ENCODE results near the gene OR51T1.

Gene OR51T1

GRCh38 chr11:4863876-4864275 is 17.8 kb upstream of the OR51T1 start:
- DNase-seq (ENCODE audit: low read depth): no peak
- no peak overlapping the region for H3K4me3 ChIP-seq (ENCODE audit: low read depth, low read length)
- no peak for TF ChIP-seq CTCF (IDR thresholded peaks at IDR 0.05; ENCODE audit: control insufficient read depth, extremely low read depth, insufficient read depth)

GRCh38 chr11:4865855-4866254 is 15.8 kb upstream of the OR51T1 start:
- no peak for DNase-seq (ENCODE audit: low read depth)
- H3K4me3 ChIP-seq (ENCODE audit: low read depth, low read length): no peak overlapping the region
- TF ChIP-seq CTCF (IDR thresholded peaks at IDR 0.05; ENCODE audit: control insufficient read depth, extremely low read depth, insufficient read depth): no peak

GRCh38 chr11:4881188-4881587 is 512 bp upstream of the OR51T1 start:
- no peak for TF ChIP-seq CTCF (IDR thresholded peaks at IDR 0.05; ENCODE audit: control insufficient read depth, extremely low read depth, insufficient read depth)
- H3K4me3 ChIP-seq (ENCODE audit: low read depth, low read length): no peak overlapping the region
- DNase-seq (ENCODE audit: low read depth): no peak

GRCh38 chr11:4882543-4882942 is 843 bp downstream of the OR51T1 start:
- no peak for DNase-seq (ENCODE audit: low read depth)
- no peak overlapping the region for H3K4me3 ChIP-seq (ENCODE audit: low read depth, low read length)
- TF ChIP-seq CTCF (IDR thresholded peaks at IDR 0.05; ENCODE audit: control insufficient read depth, extremely low read depth, insufficient read depth): no peak

- no peak for DNase-seq (ENCODE audit: low read depth)
- TF ChIP-seq CTCF (IDR thresholded peaks at IDR 0.05; ENCODE audit: control insufficient read depth, extremely low read depth, insufficient read depth): no peak
- H3K4me3 ChIP-seq (ENCODE audit: low read depth, low read length): no peak overlapping the region
Observed at GRCh38 chr11:4884361-4884760, 2.7 kb downstream of the OR51T1 start.

- H3K4me3 ChIP-seq (ENCODE audit: low read depth, low read length): no peak overlapping the region
- peak; percentile 15 for DNase-seq (ENCODE audit: low read depth)
- TF ChIP-seq CTCF (IDR thresholded peaks at IDR 0.05; ENCODE audit: control insufficient read depth, extremely low read depth, insufficient read depth): no peak
Observed at GRCh38 chr11:4886186-4886585, 4.5 kb downstream of the OR51T1 start.

- TF ChIP-seq CTCF (IDR thresholded peaks at IDR 0.05; ENCODE audit: control insufficient read depth, extremely low read depth, insufficient read depth): no peak
- no peak overlapping the region for H3K4me3 ChIP-seq (ENCODE audit: low read depth, low read length)
- DNase-seq (ENCODE audit: low read depth): no peak
Observed at GRCh38 chr11:4887591-4887990, 5.9 kb downstream of the OR51T1 start.
